ENCODE results near the gene M1AP.
A peak's percentile ranks its signal among the peaks of the same experiment; 100 is the strongest.

Gene M1AP

DNA sequence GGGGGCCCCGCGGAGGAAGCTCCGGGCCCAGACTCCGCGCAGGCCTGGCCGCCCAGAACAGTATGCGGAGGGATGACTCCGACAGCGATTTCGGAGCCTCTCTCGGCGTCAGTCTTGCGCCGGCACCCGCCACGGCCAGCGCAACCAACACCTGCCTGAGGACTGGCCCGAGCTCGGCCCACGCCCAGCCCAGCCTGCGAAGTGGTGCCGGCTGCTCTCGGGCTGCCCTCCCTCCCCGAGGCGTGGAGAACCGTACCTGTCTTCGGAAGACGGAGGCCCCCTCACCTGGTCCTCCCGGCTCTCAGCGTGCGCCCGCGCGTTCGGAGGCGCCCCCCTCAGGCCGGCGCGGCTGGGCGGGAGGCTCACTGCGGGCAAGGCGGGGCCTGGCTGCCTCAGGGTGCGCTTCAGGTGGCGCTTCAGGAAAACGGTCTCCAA is at the start of gene M1AP:
Gene M1AP, minus strand, starts transcription at position 322 of the 435 bp plus-strand sequence. CDS start 8,055 bp downstream, outside the sequence.
- DNase-seq (ENCODE audit: low read depth) = no peak

DNA sequence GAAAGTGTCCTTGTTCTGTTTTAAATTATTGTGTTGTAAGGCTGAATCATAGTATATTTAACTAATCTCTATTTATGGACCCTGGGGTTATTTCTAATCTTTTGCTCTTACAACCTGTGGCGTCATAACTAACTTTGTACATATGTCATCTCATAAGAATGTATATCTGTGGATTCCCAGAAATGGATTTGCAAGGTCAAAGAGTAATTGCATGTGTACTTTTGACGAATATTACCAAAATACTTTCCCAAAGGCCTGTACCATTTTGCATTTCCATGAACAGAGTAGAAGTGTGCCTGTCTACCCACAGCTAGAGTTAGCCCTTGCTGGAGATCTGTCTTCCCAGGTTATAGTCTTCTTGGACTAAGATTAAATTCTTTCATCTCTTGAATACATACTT is 48.7 kb upstream of the M1AP start:
- no peak for DNase-seq (ENCODE audit: low read depth)

DNA sequence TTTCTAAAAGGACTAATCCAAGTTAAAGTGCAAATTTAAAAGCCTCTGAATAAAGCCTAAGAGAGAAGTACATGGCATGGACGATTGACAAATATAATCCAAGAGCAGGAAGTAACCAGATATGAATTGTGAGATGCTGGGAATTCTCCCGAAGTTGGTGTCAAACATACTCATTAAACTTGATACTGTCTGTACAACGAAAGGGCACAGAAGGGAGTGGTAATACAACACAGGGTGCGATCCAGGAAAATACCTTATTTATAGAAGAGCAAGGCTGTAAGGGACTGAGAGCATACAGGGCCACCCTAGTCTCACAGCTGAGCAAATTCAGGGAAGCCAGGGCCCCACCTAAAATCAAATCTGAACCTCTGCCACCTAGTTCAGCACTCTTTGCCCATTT is 47.5 kb upstream of the M1AP start:
- DNase-seq (ENCODE audit: low read depth) = no peak

GRCh38 chr2:74694281-74694680 is 46.2 kb upstream of the M1AP start:
- DNase-seq (ENCODE audit: low read depth) = no peak

GRCh38 chr2:74693668-74694067 is 45.5 kb upstream of the M1AP start:
- no peak for DNase-seq (ENCODE audit: low read depth)

DNA sequence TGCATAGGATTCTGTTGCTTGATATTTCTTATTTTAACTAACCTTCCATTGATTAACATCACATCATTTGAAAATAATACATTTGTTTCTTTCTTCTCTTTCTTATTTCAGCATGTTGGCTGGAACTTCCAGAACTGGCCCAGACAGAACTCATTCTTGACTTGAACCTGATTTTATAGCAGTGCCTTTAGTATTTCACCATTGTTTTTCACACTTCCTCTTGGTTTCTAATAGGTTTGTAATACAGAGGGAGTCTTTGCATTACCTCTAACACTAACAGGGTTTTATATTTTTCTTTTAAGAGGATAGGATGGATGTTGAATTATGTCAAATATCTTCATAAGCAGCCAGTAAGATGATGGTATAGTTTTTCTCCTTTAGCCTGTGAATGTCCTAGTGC is 45.1 kb upstream of the M1AP start:
- no peak for DNase-seq (ENCODE audit: low read depth)

GRCh38 chr2:74691929-74692328 is 43.8 kb upstream of the M1AP start:
- DNase-seq (ENCODE audit: low read depth) = no peak

GRCh38 chr2:74690571-74690970 is 42.4 kb upstream of the M1AP start:
- no peak for DNase-seq (ENCODE audit: low read depth)

DNA sequence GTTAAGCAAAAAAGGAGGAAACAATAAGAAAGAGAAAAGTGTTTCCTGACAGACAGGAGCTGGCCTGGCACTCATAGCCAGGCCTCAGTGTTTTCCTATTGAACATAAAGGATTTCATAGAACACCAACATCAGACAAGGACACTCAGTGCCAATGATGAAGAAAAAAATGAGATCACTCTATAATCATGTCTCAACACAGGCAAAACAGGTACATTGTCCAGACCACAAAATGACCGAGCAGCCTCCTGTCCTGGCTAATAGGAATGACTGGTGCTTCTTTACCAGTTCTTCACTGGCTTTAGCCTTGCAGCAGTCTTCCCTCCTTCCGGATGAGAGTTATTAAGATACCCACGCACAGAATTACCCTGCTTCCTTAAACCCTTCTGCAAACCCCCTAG is 41.5 kb upstream of the M1AP start:
- DNase-seq (ENCODE audit: low read depth) = no peak

- no peak for DNase-seq (ENCODE audit: low read depth)
These were observed 40.8 kb upstream of the M1AP start for GRCh38 chr2:74688881-74689280.

DNA sequence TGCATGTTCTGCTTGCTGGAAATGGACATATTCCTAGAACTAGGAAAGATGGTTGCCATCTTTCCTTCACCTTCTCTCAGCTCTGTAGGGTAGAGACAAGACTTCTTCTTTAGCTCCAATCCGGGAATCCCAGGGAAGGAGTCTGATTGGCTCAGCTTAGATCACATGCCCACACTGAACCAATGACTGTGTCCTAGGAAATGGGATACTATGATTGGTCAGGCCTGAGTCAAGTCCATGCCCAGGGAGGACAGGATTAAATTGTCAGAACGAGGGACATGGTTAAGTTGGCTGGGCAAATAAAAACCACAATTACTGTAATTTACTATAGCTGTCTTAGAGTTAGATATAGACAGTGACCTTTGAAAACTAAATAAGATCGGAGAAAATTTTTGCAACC is 37.3 kb upstream of the M1AP start:
- no peak for DNase-seq (ENCODE audit: low read depth)

- DNase-seq (ENCODE audit: low read depth) = no peak
These were observed 34.4 kb upstream of the M1AP start for GRCh38 chr2:74682501-74682900.

DNA sequence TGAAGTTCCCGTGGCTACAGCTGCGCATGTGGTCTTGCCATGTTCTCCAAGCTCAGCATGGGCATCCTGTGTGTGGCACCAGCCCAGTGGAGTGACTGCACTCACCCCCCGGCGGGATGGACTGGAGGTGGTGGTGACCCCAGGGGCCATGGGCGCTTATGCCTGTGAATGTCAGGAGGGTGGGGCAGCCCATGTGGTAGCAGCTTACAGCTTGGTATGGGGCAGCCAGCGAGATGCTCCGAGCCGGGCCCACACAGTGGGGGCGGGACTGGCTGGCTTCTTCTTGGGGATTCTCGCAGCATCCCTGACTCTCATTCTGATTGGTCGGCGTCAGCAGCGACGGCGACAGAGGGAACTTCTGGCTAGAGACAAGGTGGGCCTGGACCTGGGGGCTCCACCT is 31.5 kb upstream of the M1AP start:
- no peak for DNase-seq (ENCODE audit: low read depth)

- no peak for DNase-seq (ENCODE audit: low read depth)
These were observed 28.2 kb upstream of the M1AP start for GRCh38 chr2:74676331-74676730.

- DNase-seq (ENCODE audit: low read depth) = no peak
These were observed 27.0 kb upstream of the M1AP start for GRCh38 chr2:74675090-74675489.

DNA sequence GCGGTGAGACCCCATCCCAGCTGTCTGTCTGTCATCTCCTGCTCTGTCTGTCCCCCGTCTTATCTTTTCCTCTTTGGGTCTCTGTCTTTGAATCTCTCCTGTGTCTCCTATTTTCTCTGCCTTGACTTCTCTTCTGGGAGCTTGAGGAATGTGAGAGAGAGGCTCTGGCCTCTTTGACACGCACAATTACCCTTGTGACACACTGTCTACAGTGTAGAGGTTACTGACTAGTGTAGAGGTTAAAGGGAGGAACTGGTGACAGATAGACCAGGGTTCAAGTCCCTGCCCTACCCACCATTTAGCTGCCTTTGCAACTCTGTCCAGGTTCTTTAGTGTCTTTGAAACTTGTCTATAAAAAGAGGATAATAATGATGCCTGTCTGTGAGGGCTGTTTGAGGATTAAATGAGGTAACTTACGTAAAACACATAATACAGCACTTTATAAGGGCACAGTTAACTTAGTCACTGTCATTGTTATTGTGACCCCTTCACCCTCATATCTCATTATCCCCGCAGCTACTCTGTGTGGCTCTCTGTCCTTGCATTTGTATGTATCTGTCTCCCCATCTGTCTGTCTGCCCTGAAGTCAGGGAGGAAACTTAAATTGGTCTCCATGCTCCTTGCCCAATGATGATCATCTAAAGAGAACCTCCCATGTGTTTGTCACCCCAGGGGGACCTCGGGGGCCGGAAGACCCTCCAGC is 25.8 kb upstream of the M1AP start:
- no peak for DNase-seq (ENCODE audit: low read depth)

DNA sequence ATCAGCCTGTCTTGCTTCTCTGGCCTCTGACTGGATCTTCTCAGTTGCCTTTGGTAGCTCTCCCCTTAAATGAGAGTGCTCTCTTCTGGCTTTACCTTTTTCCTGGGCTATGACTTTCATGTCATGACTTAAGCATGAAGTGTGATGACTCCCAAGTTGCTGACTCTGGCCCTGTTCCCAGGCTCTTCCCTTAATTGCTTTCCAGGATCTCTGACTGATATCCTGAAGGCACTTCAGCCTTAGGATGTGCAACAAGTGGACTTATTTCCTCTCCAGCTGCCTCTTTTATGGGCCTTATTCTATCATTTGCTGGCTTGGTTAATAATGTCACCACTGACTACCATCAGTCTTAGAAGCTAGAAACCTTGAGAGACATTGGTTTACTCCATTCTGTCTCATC is 23.3 kb upstream of the M1AP start:
- no peak for DNase-seq (ENCODE audit: low read depth)

- DNase-seq (ENCODE audit: low read depth) = no peak
These were observed 22.1 kb upstream of the M1AP start for GRCh38 chr2:74670263-74670662.

GRCh38 chr2:74668087-74668486 is 20.0 kb upstream of the M1AP start:
- no peak for DNase-seq (ENCODE audit: low read depth)

GRCh38 chr2:74659462-74659861 is 11.3 kb upstream of the M1AP start:
- DNase-seq (ENCODE audit: low read depth) = no peak

DNA sequence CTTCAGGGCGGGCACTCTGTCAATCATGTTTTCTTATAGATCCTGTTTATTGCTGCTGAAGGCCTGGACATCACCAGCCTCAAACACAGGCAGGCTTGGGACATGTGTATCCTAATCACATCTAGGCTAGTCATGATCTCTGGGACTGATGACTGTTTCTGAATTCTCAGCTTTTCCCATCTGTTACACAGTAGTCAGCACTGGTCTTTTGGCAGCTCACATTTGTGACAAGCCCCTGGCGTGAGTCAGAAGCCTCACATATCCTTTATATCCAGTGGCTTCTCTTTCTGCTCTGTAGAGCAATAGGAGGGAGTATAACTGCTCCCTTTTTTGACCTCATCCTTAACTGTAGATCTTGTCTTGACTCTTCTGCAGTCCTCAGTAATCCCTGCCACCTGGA is 10.4 kb upstream of the M1AP start:
- no peak for DNase-seq (ENCODE audit: low read depth)

- DNase-seq (ENCODE audit: low read depth) = no peak
These were observed 7.4 kb upstream of the M1AP start for GRCh38 chr2:74655579-74655978.

GRCh38 chr2:74653985-74654882 is 6.1 kb upstream of the M1AP start, which contains the start of gene SEMA4F:
TSS of gene SEMA4F (plus strand) at chr2:74654247. CDS start at chr2:74654377, 130 bp downstream.
- DNase-seq (ENCODE audit: low read depth) = peak; percentile 93
